Trophoblast cell (in vitro differentiated cells and primary cell): Measurements from ENCODE around the gene TMC3.
A peak's percentile ranks its signal among the peaks of the same experiment; 100 is the strongest.

Source experiments
- DNase-seq, 2 donors: peaks; one replicate each; pipeline ENCODE4 v3.0.0-alpha.2; 2016
- H2AFZ ChIP-seq: 2 replicates; pipeline ENCODE4 v1.6.1; 2013; ENCODE audit warnings: low read length, moderate library complexity, mild to moderate bottlenecking; ENCODE audit not compliant: insufficient read depth, poor library complexity
- H2AK5ac ChIP-seq: 2 replicates; pipeline ENCODE4 v1.6.1; 2013; ENCODE audit warnings: mild to moderate bottlenecking, low read length
- H2BK120ac ChIP-seq: 2 replicates; pipeline ENCODE4 v1.6.1; 2013; ENCODE audit warnings: low read length, mild to moderate bottlenecking, moderate library complexity; ENCODE audit not compliant: insufficient read depth, poor library complexity
- H2BK12ac ChIP-seq: 2 replicates; pipeline ENCODE4 v1.6.1; 2013; ENCODE audit warnings: mild to moderate bottlenecking, low read length, moderate library complexity
- H2BK5ac ChIP-seq: 2 replicates; pipeline ENCODE4 v1.6.1; 2013; ENCODE audit warnings: low read length, low read depth, moderate library complexity, mild to moderate bottlenecking; ENCODE audit not compliant: poor library complexity
- H3K14ac ChIP-seq: 2 replicates; pipeline ENCODE4 v1.6.1; 2013; ENCODE audit warnings: mild to moderate bottlenecking, low read length
- H3K18ac ChIP-seq: 2 replicates; pipeline ENCODE4 v1.6.1; 2013; ENCODE audit warnings: mild to moderate bottlenecking, low read length
- H3K23ac ChIP-seq: 2 replicates; pipeline ENCODE4 v1.6.1; 2013; ENCODE audit warnings: low read length
- H3K27ac ChIP-seq: 2 replicates; pipeline ENCODE4 v1.5.1; 2013; ENCODE audit warnings: low read depth, mild to moderate bottlenecking, inconsistent platforms, low read length, moderate library complexity
- H3K27me3 ChIP-seq: 2 replicates; pipeline ENCODE4 v1.6.1; 2013; ENCODE audit warnings: inconsistent platforms, mild to moderate bottlenecking, low read length, moderate library complexity; ENCODE audit not compliant: insufficient read depth
- H3K36me3 ChIP-seq, 2 experiments: 1 replicate in 1 of 2; 2 replicates in 1 of 2; pipeline ENCODE4 v1.6.1; 2013; ENCODE audit warnings: low read length in 2 of 2, mild to moderate bottlenecking in 2 of 2, moderate library complexity in 1 of 2; ENCODE audit not compliant: insufficient read depth in 2 of 2, control insufficient read depth in 1 of 2
- H3K4ac ChIP-seq: 2 replicates; pipeline ENCODE4 v1.6.1; 2013; ENCODE audit warnings: low read depth, mild to moderate bottlenecking, low read length, moderate library complexity
- H3K4me1 ChIP-seq, 2 experiments: 1 replicate in 1 of 2; 2 replicates in 1 of 2; pipeline ENCODE4 v1.6.1; 2013; ENCODE audit warnings: low read length in 2 of 2, mild to moderate bottlenecking in 2 of 2, moderate library complexity in 1 of 2; ENCODE audit not compliant: insufficient read depth in 2 of 2, control insufficient read depth in 1 of 2
- H3K4me2 ChIP-seq: 2 replicates; pipeline ENCODE4 v1.6.1; 2013; ENCODE audit warnings: inconsistent platforms, mild to moderate bottlenecking, low read length, moderate library complexity
- H3K4me3 ChIP-seq: 2 replicates; pipeline ENCODE4 v1.5.1; 2013; ENCODE audit warnings: mild to moderate bottlenecking, low read depth, low read length, inconsistent platforms
- H3K79me1 ChIP-seq: one replicate; pipeline ENCODE4 v1.6.1; 2013; ENCODE audit warnings: low read length
- H3K79me2 ChIP-seq: 2 replicates; pipeline ENCODE4 v1.6.1; 2013; ENCODE audit warnings: low read length, mild to moderate bottlenecking; ENCODE audit not compliant: control insufficient read depth, insufficient read depth, poor library complexity
- H3K9ac ChIP-seq: 2 replicates; pipeline ENCODE4 v1.6.1; 2013; ENCODE audit warnings: mild to moderate bottlenecking, low read length
- H3K9me3 ChIP-seq: 2 replicates; pipeline ENCODE4 v1.6.1; 2013; ENCODE audit warnings: low read depth, mild to moderate bottlenecking, control low read depth, inconsistent platforms, low read length; ENCODE audit not compliant: insufficient read depth
- H4K12ac ChIP-seq: 2 replicates; pipeline ENCODE4 v1.6.1; 2013; ENCODE audit warnings: low read depth, mild to moderate bottlenecking, low read length, moderate library complexity
- H4K8ac ChIP-seq: 2 replicates; pipeline ENCODE4 v1.6.1; 2013; ENCODE audit warnings: low read depth, mild to moderate bottlenecking, low read length, moderate library complexity
- H4K91ac ChIP-seq: one replicate; pipeline ENCODE4 v1.6.1; 2013; ENCODE audit warnings: low read depth, mild to moderate bottlenecking, low read length, moderate library complexity
- WGBS: extraction: QIAGEN DNeasy Blood & Tissue Kit; methylation state at CpG from one replicate; pipeline ENCODE4 v1.1.7; 2013; ENCODE audit warnings: missing lambda C conversion rate; ENCODE audit not compliant: insufficient read length, insufficient coverage; ENCODE audit errors: extremely low coverage; 5-methylcytosine and 5-hydroxymethylcytosine counted together

Gene TMC3

GRCh38 chr15:81336568-81336967, 37.4 kb downstream of the TMC3 start:
- Histone ChIP-seq H2BK12ac (no peak overlapping the region), H2AFZ (no peak overlapping the region), H3K27ac (no peak overlapping the region), H3K9ac (no peak overlapping the region), H3K4me3 (no peak overlapping the region), H3K9me3 (no peaks in the 10 kb centered on the region), H2AK5ac (no peak overlapping the region), H3K36me3 (no peaks in the 10 kb centered on the region), H3K4me1 (peaks cover 2 to 5% of the 10 kb centered on the region in 2 experiments), H4K91ac (no peak overlapping the region), H4K8ac (no peak overlapping the region), H3K14ac (no peak overlapping the region), H3K79me2 (no peaks in the 10 kb centered on the region), H3K79me1 (no peaks in the 10 kb centered on the region), H4K12ac (no peak overlapping the region), H3K4me2 (no peak overlapping the region), H3K27me3 (no peaks in the 10 kb centered on the region), H2BK5ac (no peak overlapping the region), H3K18ac (no peak overlapping the region), H3K4ac (no peak overlapping the region), H3K23ac (no peak overlapping the region), H2BK120ac (no peak overlapping the region)
- WGBS: no CpG with 5 or more reads among the region's 4 CpGs
- peak; percentile 46 to 76 for DNase-seq

- DNase-seq: no peak
- H3K4me3 ChIP-seq: no peak overlapping the region
- no CpG with 5 or more reads among the region's 4 CpGs for WGBS
- no peak overlapping the region for H2AK5ac ChIP-seq
- no peak overlapping the region for H2BK120ac ChIP-seq
- no peak overlapping the region for H3K4me2 ChIP-seq
- H3K9ac ChIP-seq: no peak overlapping the region
- H3K4me1 ChIP-seq: peaks cover 3 to 5% of the 10 kb centered on the region in 2 experiments
- H3K27ac ChIP-seq: no peak overlapping the region
- no peaks in the 10 kb centered on the region for H3K36me3 ChIP-seq
- H4K8ac ChIP-seq: no peak overlapping the region
- no peak overlapping the region for H2BK12ac ChIP-seq
- H3K18ac ChIP-seq: no peak overlapping the region
- no peak overlapping the region for H2BK5ac ChIP-seq
- H3K79me2 ChIP-seq: no peaks in the 10 kb centered on the region
- no peak overlapping the region for H3K14ac ChIP-seq
- no peaks in the 10 kb centered on the region for H3K27me3 ChIP-seq
- no peak overlapping the region for H4K12ac ChIP-seq
- H3K4ac ChIP-seq: no peak overlapping the region
- peak overlapping the region; percentile 97 for H3K23ac ChIP-seq
- H2AFZ ChIP-seq: no peak overlapping the region
- H4K91ac ChIP-seq: no peak overlapping the region
- no peaks in the 10 kb centered on the region for H3K79me1 ChIP-seq
- H3K9me3 ChIP-seq: no peaks in the 10 kb centered on the region
These were observed 38.4 kb downstream of the TMC3 start for GRCh38 chr15:81335631-81336030.

GRCh38 chr15:81334768-81335435, 39.1 kb downstream of the TMC3 start:
- H3K4me1 ChIP-seq: peaks cover 3 to 5% of the 10 kb centered on the region in 2 experiments
- H3K27ac ChIP-seq: no peak overlapping the region
- no CpG with 5 or more reads among the region's 10 CpGs for WGBS
- no peak overlapping the region for H2AFZ ChIP-seq
- no peak overlapping the region for H3K9ac ChIP-seq
- H3K4ac ChIP-seq: no peak overlapping the region
- no peak for DNase-seq
- no peak overlapping the region for H2AK5ac ChIP-seq
- no peak overlapping the region for H4K12ac ChIP-seq
- no peak overlapping the region for H2BK12ac ChIP-seq
- no peaks in the 10 kb centered on the region for H3K79me1 ChIP-seq
- H3K23ac ChIP-seq: no peak overlapping the region
- no peak overlapping the region for H2BK5ac ChIP-seq
- H3K4me2 ChIP-seq: no peak overlapping the region
- H3K18ac ChIP-seq: no peak overlapping the region
- H4K8ac ChIP-seq: no peak overlapping the region
- H3K4me3 ChIP-seq: no peak overlapping the region
- H4K91ac ChIP-seq: no peak overlapping the region
- H3K79me2 ChIP-seq: no peaks in the 10 kb centered on the region
- H2BK120ac ChIP-seq: no peak overlapping the region
- no peaks in the 10 kb centered on the region for H3K36me3 ChIP-seq
- H3K27me3 ChIP-seq: no peaks in the 10 kb centered on the region
- no peak overlapping the region for H3K14ac ChIP-seq
- H3K9me3 ChIP-seq: no peaks in the 10 kb centered on the region

GRCh38 chr15:81333363-81333762, 40.6 kb downstream of the TMC3 start:
- H3K27me3 ChIP-seq: no peaks in the 10 kb centered on the region
- no peak overlapping the region for H3K4me2 ChIP-seq
- H3K79me1 ChIP-seq: no peaks in the 10 kb centered on the region
- H3K9ac ChIP-seq: no peak overlapping the region
- H3K79me2 ChIP-seq: no peaks in the 10 kb centered on the region
- no peak overlapping the region for H2AK5ac ChIP-seq
- H3K18ac ChIP-seq: no peak overlapping the region
- no CpG with 5 or more reads among the region's 3 CpGs for WGBS
- DNase-seq: no peak
- H3K9me3 ChIP-seq: no peaks in the 10 kb centered on the region
- no peak overlapping the region for H4K91ac ChIP-seq
- no peak overlapping the region for H3K14ac ChIP-seq
- peaks cover 3 to 7% of the 10 kb centered on the region in 2 experiments for H3K4me1 ChIP-seq
- no peak overlapping the region for H2BK120ac ChIP-seq
- H3K4ac ChIP-seq: no peak overlapping the region
- no peak overlapping the region for H2BK12ac ChIP-seq
- no peak overlapping the region for H4K12ac ChIP-seq
- no peak overlapping the region for H4K8ac ChIP-seq
- H2BK5ac ChIP-seq: no peak overlapping the region
- no peaks in the 10 kb centered on the region for H3K36me3 ChIP-seq
- H3K27ac ChIP-seq: no peak overlapping the region
- H3K23ac ChIP-seq: no peak overlapping the region
- H3K4me3 ChIP-seq: no peak overlapping the region
- H2AFZ ChIP-seq: no peak overlapping the region
